ENCODE results near the gene SEPTIN6.

SEPTIN6 gene

DNA sequence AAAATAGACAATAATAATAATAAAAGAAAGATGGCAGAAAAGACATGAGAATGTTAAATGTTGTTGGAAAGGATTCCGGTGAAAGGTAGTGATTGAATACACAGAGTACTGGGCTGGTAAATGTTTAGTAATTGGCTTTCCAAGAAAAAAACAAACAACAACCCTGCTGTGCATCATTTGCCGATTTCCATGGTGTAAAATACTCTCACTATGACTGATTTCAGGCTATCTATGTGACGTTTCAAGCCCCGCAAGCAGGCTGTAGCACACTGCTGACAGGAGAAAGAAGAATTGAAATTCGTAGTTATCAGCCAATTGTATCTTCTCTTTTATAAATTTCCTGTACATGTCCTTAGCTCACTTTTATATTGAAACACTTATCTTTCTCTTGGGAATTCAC lies 13.6 kb upstream of the SEPTIN6 start:
- in situ Hi-C loops (cut with HindIII; ENCODE audit: low sequenced_read_pairs): no loop called here
- TF ChIP-seq, protein P1, sequence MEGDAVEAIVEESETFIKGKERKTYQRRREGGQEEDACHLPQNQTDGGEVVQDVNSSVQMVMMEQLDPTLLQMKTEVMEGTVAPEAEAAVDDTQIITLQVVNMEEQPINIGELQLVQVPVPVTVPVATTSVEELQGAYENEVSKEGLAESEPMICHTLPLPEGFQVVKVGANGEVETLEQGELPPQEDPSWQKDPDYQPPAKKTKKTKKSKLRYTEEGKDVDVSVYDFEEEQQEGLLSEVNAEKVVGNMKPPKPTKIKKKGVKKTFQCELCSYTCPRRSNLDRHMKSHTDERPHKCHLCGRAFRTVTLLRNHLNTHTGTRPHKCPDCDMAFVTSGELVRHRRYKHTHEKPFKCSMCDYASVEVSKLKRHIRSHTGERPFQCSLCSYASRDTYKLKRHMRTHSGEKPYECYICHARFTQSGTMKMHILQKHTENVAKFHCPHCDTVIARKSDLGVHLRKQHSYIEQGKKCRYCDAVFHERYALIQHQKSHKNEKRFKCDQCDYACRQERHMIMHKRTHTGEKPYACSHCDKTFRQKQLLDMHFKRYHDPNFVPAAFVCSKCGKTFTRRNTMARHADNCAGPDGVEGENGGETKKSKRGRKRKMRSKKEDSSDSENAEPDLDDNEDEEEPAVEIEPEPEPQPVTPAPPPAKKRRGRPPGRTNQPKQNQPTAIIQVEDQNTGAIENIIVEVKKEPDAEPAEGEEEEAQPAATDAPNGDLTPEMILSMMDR (IDR thresholded peaks at IDR 0.05; ENCODE audit: low read depth, low read length): no peak
- H3K4me3 ChIP-seq (ENCODE audit: low read depth, low read length): no peak overlapping the region
- no peak for DNase-seq (ENCODE audit: low read depth, low spot score)

DNA sequence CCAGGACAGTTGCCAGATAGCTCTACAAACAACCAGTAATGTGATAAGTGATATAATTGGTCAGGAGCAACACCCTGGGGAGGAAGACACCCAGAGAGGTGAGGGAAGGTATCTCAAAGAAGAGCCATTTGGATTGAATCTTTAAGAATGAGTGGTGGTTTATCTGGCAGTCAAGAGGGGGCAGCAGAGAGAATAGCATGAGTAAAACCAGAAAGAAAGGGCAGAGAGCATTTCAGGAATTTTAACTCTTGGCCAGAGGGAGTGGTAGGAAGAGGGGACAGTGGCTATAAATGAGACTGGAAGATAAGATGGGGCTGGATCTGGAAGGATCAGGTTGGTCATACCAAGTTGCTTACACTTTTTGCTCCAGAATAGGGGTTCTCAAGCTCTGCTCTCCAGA lies 5.9 kb upstream of the SEPTIN6 start:
- in situ Hi-C loops (cut with HindIII; ENCODE audit: low sequenced_read_pairs): no loop called here
- TF ChIP-seq, protein P1 (IDR thresholded peaks at IDR 0.05; ENCODE audit: low read depth, low read length): peak; percentile 69
- no peak overlapping the region for H3K4me3 ChIP-seq (ENCODE audit: low read depth, low read length)
- DNase-seq (ENCODE audit: low read depth, low spot score): peak; percentile 59

DNA sequence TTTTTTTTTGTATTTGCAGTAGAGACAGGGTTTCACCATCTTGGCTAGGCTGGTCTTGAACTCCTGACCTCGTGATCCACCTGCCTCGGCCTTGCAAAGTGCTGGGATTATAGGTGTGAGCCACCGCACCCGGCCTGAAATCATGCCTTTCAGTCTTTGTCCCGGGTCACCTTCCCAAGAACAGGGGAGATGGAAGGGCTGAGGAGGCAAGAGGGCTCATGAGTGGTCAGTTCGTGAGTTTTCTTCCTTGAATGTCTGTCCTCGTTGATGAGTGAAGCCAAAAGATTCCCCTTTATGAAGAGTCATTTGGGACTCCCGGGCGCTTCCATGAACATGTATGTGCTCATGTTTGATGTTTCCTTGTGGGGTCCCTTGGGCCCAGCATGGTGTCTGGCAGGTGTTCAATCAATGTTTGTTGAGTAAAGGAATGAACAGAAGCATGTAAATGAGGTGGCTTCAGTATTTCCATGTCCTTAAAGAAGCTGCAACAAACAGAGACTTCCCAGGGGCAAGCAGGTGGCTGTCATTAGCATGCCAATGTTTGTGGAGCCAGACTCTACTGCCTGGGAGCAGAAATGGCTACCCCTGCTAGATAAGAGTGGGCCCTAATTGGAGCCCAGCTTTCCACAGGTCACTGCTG lies 3.4 kb upstream of the SEPTIN6 start:
- DNase-seq (ENCODE audit: low read depth, low spot score): no peak
- TF ChIP-seq, protein P1 (IDR thresholded peaks at IDR 0.05; ENCODE audit: low read depth, low read length): no peak
- in situ Hi-C loops (cut with HindIII; ENCODE audit: low sequenced_read_pairs): no loop called here
- H3K4me3 ChIP-seq (ENCODE audit: low read depth, low read length): no peak overlapping the region

DNA sequence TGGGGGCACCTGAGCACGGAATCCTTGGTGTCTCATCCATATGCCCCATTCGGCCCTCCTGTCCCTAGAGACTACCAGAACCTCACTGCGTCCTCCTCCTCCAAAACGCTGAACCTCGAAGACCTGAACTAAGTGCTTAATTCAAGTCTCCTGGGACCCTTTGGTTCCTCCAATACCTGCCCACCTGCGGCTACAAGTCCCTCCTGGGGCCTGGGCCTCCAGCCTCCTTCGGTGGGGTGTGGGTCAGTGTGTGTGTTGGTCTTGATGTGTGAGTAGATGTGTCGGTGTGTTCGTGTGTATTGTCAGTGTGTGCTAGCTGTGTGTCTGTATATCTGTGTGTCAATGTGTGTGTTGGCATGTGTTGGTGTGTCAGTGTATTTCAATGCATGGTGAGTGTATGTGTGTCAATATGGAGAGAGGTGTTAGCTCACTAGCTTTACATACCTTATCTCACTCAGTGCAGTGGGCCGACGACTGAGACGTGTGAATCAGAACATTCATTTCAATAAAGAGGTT lies 2.6 kb upstream of the SEPTIN6 start:
- H3K4me3 ChIP-seq (ENCODE audit: low read depth, low read length): no peak overlapping the region
- no peak for DNase-seq (ENCODE audit: low read depth, low spot score)
- TF ChIP-seq, protein P1 (IDR thresholded peaks at IDR 0.05; ENCODE audit: low read depth, low read length): no peak
- in situ Hi-C loops (cut with HindIII; ENCODE audit: low sequenced_read_pairs): no loop called here

DNA sequence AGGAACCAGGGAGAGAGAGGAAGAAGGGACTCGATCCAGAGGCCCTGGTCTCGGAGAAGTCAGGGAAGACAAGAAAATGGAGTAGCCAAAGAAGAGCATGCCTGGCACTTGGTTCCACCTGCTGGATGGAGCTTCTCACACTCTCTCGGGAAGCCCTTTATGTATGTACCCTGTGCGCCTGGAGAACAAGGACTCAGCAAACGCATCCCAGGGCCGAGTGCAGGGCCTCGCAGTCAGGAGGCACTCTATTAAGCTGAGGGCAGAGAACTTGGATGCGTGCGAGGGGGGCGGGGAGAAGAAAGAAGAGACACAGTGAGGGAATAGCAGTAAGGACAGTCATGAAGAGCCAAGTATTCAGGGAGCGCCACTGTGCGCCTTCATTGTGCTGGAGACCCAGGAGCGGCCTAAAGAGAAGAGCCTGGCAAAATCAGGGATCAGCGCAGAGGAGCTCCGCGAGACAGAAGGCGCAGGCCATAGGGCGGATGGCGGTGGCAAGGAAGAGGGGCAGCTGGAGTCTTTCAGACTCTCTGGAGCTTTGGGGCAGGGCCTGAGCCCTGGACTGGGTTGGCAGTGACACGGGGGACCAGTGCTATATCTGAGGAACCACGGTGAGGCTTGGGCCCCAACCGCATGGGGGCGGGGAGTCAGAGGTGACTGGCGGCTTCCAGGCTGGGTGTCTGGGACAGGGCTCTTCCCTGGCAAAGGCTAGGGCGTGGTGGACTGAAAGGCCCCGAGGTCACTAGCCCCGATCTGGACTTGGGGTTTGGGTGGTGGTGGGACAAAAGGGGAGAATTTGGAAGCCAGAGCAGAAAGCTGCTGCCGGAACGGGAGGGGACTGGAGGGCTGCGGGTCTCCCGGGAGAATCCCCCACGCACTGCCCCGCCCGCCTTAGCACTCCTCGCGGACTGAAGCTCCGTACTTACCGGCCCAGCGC lies 1.9 kb upstream of the SEPTIN6 start:
- DNase-seq (ENCODE audit: low read depth, low spot score): no peak
- TF ChIP-seq, protein P1 (IDR thresholded peaks at IDR 0.05; ENCODE audit: low read depth, low read length): no peak
- in situ Hi-C loops (cut with HindIII; ENCODE audit: low sequenced_read_pairs): no loop called here
- no peak overlapping the region for H3K4me3 ChIP-seq (ENCODE audit: low read depth, low read length)

DNA sequence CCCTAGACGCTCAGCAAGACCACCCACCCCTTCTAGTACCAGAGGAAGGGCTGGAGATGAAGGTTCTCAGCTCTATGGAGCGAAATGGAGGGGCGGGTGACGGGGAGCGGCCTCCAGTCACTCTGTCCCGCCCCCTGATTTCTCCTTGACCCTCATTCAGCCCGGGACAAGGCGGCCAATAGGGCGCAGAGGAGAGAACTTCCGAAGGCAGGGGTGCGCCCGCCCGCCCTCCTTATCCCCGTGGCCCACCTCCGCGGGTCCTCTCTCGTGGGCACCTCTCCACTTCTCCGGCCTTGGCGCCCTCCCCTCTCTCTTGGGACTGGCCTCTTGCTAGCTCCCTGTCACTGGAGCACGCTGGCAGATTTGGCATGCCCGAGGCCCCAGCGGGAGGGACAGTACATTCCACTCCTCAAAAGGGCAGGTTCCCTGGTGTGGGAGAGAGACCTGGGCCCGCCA lies 1.1 kb upstream of the SEPTIN6 start:
- no peak overlapping the region for H3K4me3 ChIP-seq (ENCODE audit: low read depth, low read length)
- DNase-seq (ENCODE audit: low read depth, low spot score): no peak
- in situ Hi-C loops (cut with HindIII; ENCODE audit: low sequenced_read_pairs): no loop called here
- TF ChIP-seq, protein P1 (IDR thresholded peaks at IDR 0.05; ENCODE audit: low read depth, low read length): no peak
